ENCODE measurements around the gene NPAT. TPM values are rescaled to one million over a fixed set of nuclear protein-coding genes. Genes with fewer than 3 reads are reported as not detected.

Gene NPAT
- 16.7 and 17.3 TPM in 2 replicates for polyA plus RNA-seq (2013)

DNA sequence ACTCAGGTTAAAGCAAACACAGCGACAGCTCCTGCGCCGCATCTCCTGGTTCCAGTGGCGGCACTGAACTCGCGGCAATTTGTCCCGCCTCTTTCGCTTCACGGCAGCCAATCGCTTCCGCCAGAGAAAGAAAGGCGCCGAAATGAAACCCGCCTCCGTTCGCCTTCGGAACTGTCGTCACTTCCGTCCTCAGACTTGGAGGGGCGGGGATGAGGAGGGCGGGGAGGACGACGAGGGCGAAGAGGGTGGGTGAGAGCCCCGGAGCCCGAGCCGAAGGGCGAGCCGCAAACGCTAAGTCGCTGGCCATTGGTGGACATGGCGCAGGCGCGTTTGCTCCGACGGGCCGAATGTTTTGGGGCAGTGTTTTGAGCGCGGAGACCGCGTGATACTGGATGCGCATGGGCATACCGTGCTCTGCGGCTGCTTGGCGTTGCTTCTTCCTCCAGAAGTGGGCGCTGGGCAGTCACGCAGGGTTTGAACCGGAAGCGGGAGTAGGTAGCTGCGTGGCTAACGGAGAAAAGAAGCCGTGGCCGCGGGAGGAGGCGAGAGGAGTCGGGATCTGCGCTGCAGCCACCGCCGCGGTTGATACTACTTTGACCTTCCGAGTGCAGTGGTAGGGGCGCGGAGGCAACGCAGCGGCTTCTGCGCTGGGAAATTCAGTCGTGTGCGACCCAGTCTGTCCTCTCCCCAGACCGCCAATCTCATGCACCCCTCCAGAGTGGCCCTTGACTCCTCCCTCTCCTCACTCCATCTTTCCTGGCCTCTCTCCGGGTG, at the start of gene NPAT, which contains the start of gene ATM:
TSS of gene NPAT (minus strand) at position 65 of the 774 bp plus-strand sequence. CDS start 102 bp downstream, outside the sequence.
TSS of gene ATM (plus strand) at position 494 of the 774 bp plus-strand sequence. CDS start 4,558 bp downstream, outside the sequence.
- Histone ChIP-seq H3K18ac (ENCODE audit: low read length) (peak within 1 kb of the TSS; percentile 89), H4K91ac (ENCODE audit: low read depth, low read length) (peak within 1 kb of the TSS; percentile 91), H3K4ac (ENCODE audit: low read depth, low read length) (peak within 1 kb of the TSS; percentile 96), H3K4me1 (ENCODE audit: control insufficient read depth in 1 of 2, insufficient read depth in 2 of 2, low read length in 2 of 2) (peaks cover 2 to 3% of the 10 kb centered on the region in 2 experiments), H3K4me2 (ENCODE audit: low read length) (peak within 1 kb of the TSS; percentile 91), H2BK12ac (ENCODE audit: low read length) (no peak within 1 kb of the TSS), H3K9ac (ENCODE audit: low read length) (peak within 1 kb of the TSS; percentile 80), H2BK5ac (ENCODE audit: low read depth, low read length, poor library complexity) (peak within 1 kb of the TSS; percentile 85), H3K79me2 (ENCODE audit: control insufficient read depth, insufficient read depth, low read length, poor library complexity) (peaks cover 14% of the 10 kb centered on the region), H3K36me3 (ENCODE audit: control insufficient read depth in 1 of 2, insufficient read depth in 2 of 2, low read length in 2 of 2) (no peaks in the 10 kb centered on the region), H2BK120ac (ENCODE audit: insufficient read depth, low read length, poor library complexity) (peak within 1 kb of the TSS; percentile 70), H3K9me3 (ENCODE audit: insufficient read depth, low read depth, low read length) (no peaks in the 10 kb centered on the region), H3K79me1 (ENCODE audit: low read length) (peaks cover 13% of the 10 kb centered on the region), H2AK5ac (ENCODE audit: low read length) (peak within 1 kb of the TSS; percentile 58), H3K14ac (ENCODE audit: low read length) (peak within 1 kb of the TSS; percentile 83), H4K8ac (ENCODE audit: low read depth, low read length) (peak within 1 kb of the TSS; percentile 91), H3K27ac (ENCODE audit: low read depth, low read length) (peak within 1 kb of the TSS; percentile 91), H2AFZ (ENCODE audit: insufficient read depth, low read length, poor library complexity) (peak within 1 kb of the TSS; percentile 92), H3K4me3 (ENCODE audit: low read depth, low read length) (peak within 1 kb of the TSS; percentile 93), H3K27me3 (ENCODE audit: insufficient read depth, low read length) (no peaks in the 10 kb centered on the region), H4K12ac (ENCODE audit: low read depth, low read length) (peak within 1 kb of the TSS; percentile 85), H3K23ac (ENCODE audit: low read length) (no peak within 1 kb of the TSS)
- peak; percentile 100 for DNase-seq
- WGBS (ENCODE audit: extremely low coverage, insufficient coverage, insufficient read length), result no CpG with 5 or more reads among the region's 70 CpGs

DNA sequence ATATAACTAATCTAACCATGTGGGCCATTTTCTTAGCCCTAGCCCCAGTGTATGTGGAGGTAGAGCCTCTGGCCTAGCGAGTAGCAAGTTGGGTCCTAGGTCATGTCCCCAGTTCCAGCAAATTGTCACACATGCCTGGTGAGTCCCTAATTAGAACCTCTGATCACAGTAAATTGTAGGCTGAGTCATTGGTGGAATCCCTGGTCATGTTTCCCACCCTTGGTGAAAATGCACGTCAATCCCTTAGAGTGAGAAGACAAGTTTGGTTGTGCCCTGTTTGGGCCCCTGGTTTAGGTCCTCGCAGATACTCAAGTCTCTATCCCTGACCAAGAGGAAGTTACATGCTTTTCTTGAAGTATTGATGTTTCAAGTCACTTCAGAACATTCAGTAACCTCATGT, 47.1 kb upstream of the NPAT start:
- Histone ChIP-seq H3K79me2 (ENCODE audit: control insufficient read depth, insufficient read depth, low read length, poor library complexity) (no peaks in the 10 kb centered on the region), H3K23ac (ENCODE audit: low read length) (no peak overlapping the region), H2BK5ac (ENCODE audit: low read depth, low read length, poor library complexity) (no peak overlapping the region), H3K27ac (ENCODE audit: low read depth, low read length) (no peak overlapping the region), H2BK12ac (ENCODE audit: low read length) (no peak overlapping the region), H3K9ac (ENCODE audit: low read length) (no peak overlapping the region), H3K4me1 (ENCODE audit: control insufficient read depth in 1 of 2, insufficient read depth in 2 of 2, low read length in 2 of 2) (no peaks in the 10 kb centered on the region), H2AK5ac (ENCODE audit: low read length) (no peak overlapping the region), H3K18ac (ENCODE audit: low read length) (no peak overlapping the region), H3K27me3 (ENCODE audit: insufficient read depth, low read length) (no peaks in the 10 kb centered on the region), H2AFZ (ENCODE audit: insufficient read depth, low read length, poor library complexity) (no peak overlapping the region), H3K4me3 (ENCODE audit: low read depth, low read length) (no peak overlapping the region), H3K79me1 (ENCODE audit: low read length) (no peaks in the 10 kb centered on the region), H4K8ac (ENCODE audit: low read depth, low read length) (no peak overlapping the region), H4K91ac (ENCODE audit: low read depth, low read length) (no peak overlapping the region), H3K9me3 (ENCODE audit: insufficient read depth, low read depth, low read length) (no peaks in the 10 kb centered on the region), H3K36me3 (ENCODE audit: control insufficient read depth in 1 of 2, insufficient read depth in 2 of 2, low read length in 2 of 2) (peaks cover 3 to 6% of the 10 kb centered on the region in 2 experiments), H3K4ac (ENCODE audit: low read depth, low read length) (no peak overlapping the region), H2BK120ac (ENCODE audit: insufficient read depth, low read length, poor library complexity) (no peak overlapping the region), H3K4me2 (ENCODE audit: low read length) (no peak overlapping the region), H4K12ac (ENCODE audit: low read depth, low read length) (no peak overlapping the region), H3K14ac (ENCODE audit: low read length) (no peak overlapping the region)
- no peak for DNase-seq
- no CpG with 5 or more reads among the region's 3 CpGs for WGBS (ENCODE audit: extremely low coverage, insufficient coverage, insufficient read length)

DNA sequence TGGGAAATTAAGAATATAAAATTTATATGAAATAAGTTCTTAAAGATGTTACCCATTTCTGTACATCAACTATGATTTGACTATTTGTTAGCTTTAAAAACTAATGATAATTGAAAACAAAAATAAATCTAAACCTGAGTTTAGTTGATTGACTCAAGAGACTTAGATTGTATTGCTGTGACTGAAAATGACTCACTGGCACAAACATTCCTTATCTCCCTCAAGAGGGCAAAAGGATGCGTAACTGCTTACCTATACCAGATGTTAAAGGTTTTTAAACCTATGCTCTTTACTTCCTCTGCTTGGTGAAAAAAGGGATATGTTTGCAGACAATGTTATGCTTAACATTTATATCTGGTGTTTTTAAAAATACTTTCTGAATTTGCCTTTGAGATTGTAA, 30.7 kb upstream of the NPAT start:
- H4K8ac ChIP-seq (ENCODE audit: low read depth, low read length), result no peak overlapping the region
- no peak overlapping the region for H4K91ac ChIP-seq (ENCODE audit: low read depth, low read length)
- no peak overlapping the region for H2BK12ac ChIP-seq (ENCODE audit: low read length)
- no peak overlapping the region for H2AFZ ChIP-seq (ENCODE audit: insufficient read depth, low read length, poor library complexity)
- no peak overlapping the region for H2BK5ac ChIP-seq (ENCODE audit: low read depth, low read length, poor library complexity)
- H3K36me3 ChIP-seq (ENCODE audit: control insufficient read depth in 1 of 2, insufficient read depth in 2 of 2, low read length in 2 of 2), result peaks cover 7 to 11% of the 10 kb centered on the region in 2 experiments
- H3K18ac ChIP-seq (ENCODE audit: low read length), result no peak overlapping the region
- no peak overlapping the region for H3K4me2 ChIP-seq (ENCODE audit: low read length)
- H3K4ac ChIP-seq (ENCODE audit: low read depth, low read length), result no peak overlapping the region
- H3K79me1 ChIP-seq (ENCODE audit: low read length), result no peaks in the 10 kb centered on the region
- H3K79me2 ChIP-seq (ENCODE audit: control insufficient read depth, insufficient read depth, low read length, poor library complexity), result no peaks in the 10 kb centered on the region
- H3K9ac ChIP-seq (ENCODE audit: low read length), result no peak overlapping the region
- H3K23ac ChIP-seq (ENCODE audit: low read length), result no peak overlapping the region
- no peak overlapping the region for H3K14ac ChIP-seq (ENCODE audit: low read length)
- no CpG with 5 or more reads among the region's 1 CpG for WGBS (ENCODE audit: extremely low coverage, insufficient coverage, insufficient read length)
- no peak overlapping the region for H3K27ac ChIP-seq (ENCODE audit: low read depth, low read length)
- H3K27me3 ChIP-seq (ENCODE audit: insufficient read depth, low read length), result no peaks in the 10 kb centered on the region
- H3K4me3 ChIP-seq (ENCODE audit: low read depth, low read length), result no peak overlapping the region
- H2BK120ac ChIP-seq (ENCODE audit: insufficient read depth, low read length, poor library complexity), result no peak overlapping the region
- H3K4me1 ChIP-seq (ENCODE audit: control insufficient read depth in 1 of 2, insufficient read depth in 2 of 2, low read length in 2 of 2), result no peaks in the 10 kb centered on the region
- no peak overlapping the region for H4K12ac ChIP-seq (ENCODE audit: low read depth, low read length)
- peak; percentile 10 to 51 for DNase-seq
- H2AK5ac ChIP-seq (ENCODE audit: low read length), result no peak overlapping the region
- H3K9me3 ChIP-seq (ENCODE audit: insufficient read depth, low read depth, low read length), result no peaks in the 10 kb centered on the region

DNA sequence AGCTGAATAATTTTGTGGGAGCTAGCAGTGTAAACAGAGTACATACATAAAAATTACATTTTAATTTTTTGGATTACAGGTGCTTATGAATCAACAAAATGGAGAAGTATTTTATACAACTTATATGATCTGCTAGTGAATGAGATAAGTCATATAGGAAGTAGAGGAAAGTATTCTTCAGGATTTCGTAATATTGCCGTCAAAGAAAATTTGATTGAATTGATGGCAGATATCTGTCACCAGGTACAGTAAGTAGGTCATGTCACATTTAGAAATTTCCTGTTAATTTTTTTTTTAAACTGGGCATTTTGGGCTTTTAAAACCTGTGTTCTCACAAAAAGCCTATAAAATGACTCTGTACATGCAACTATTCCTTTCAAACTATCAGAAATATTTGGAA, 24.4 kb upstream of the NPAT start:
- WGBS (ENCODE audit: extremely low coverage, insufficient coverage, insufficient read length), result no CpG with 5 or more reads among the region's 2 CpGs
- Histone ChIP-seq H3K9me3 (ENCODE audit: insufficient read depth, low read depth, low read length) (no peaks in the 10 kb centered on the region), H3K79me1 (ENCODE audit: low read length) (no peaks in the 10 kb centered on the region)

More for the DNA sequence above, 24.4 kb upstream of the NPAT start:
- H3K27me3 ChIP-seq (ENCODE audit: insufficient read depth, low read length), result no peaks in the 10 kb centered on the region
- no peak overlapping the region for H3K23ac ChIP-seq (ENCODE audit: low read length)
- H3K4me1 ChIP-seq (ENCODE audit: control insufficient read depth in 1 of 2, insufficient read depth in 2 of 2, low read length in 2 of 2), result no peaks in the 10 kb centered on the region
- no peak overlapping the region for H4K8ac ChIP-seq (ENCODE audit: low read depth, low read length)
- H3K27ac ChIP-seq (ENCODE audit: low read depth, low read length), result no peak overlapping the region
- H4K12ac ChIP-seq (ENCODE audit: low read depth, low read length), result no peak overlapping the region
- H3K9ac ChIP-seq (ENCODE audit: low read length), result no peak overlapping the region
- no peak overlapping the region for H2BK5ac ChIP-seq (ENCODE audit: low read depth, low read length, poor library complexity)
- H2BK12ac ChIP-seq (ENCODE audit: low read length), result no peak overlapping the region
- H3K14ac ChIP-seq (ENCODE audit: low read length), result no peak overlapping the region
- H4K91ac ChIP-seq (ENCODE audit: low read depth, low read length), result no peak overlapping the region
- no peak overlapping the region for H3K18ac ChIP-seq (ENCODE audit: low read length)
- H3K4ac ChIP-seq (ENCODE audit: low read depth, low read length), result no peak overlapping the region
- H3K36me3 ChIP-seq (ENCODE audit: control insufficient read depth in 1 of 2, insufficient read depth in 2 of 2, low read length in 2 of 2), result peaks cover 2 to 7% of the 10 kb centered on the region in 2 experiments
- no peak overlapping the region for H2AK5ac ChIP-seq (ENCODE audit: low read length)
- H3K4me3 ChIP-seq (ENCODE audit: low read depth, low read length), result no peak overlapping the region
- no peak overlapping the region for H2AFZ ChIP-seq (ENCODE audit: insufficient read depth, low read length, poor library complexity)
- H3K4me2 ChIP-seq (ENCODE audit: low read length), result no peak overlapping the region
- no peaks in the 10 kb centered on the region for H3K79me2 ChIP-seq (ENCODE audit: control insufficient read depth, insufficient read depth, low read length, poor library complexity)
- no peak overlapping the region for H2BK120ac ChIP-seq (ENCODE audit: insufficient read depth, low read length, poor library complexity)
- DNase-seq, result no peak

Data from trophoblast cell (in vitro differentiated cells and primary cell).